ENCODE results near the gene FCRL1. TPM values are rescaled to one million over a fixed set of nuclear protein-coding genes. Genes with fewer than 3 reads are reported as not detected.

FCRL1 gene
- total RNA-seq, 1 donor from 2014 or later = not detected

DNA sequence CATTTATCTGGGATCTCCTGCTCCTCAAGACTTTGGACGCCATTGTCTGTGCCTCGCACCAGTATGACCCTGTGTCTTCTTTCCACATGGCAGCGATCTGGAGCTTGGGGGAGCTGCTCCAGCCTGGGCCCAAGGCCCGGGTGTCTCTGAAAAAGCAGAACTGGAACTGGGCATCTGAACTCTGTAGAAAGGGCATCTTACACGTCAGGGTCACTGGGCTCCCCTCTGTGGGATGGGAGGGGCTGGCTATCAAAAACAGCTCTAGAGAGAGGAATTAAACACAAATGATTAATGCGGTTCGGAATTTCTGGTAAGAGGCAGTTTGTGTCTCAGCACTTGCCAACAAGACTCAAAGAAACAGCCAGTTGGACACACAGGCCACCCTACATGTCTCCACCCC, 16.1 kb downstream of the FCRL1 start:
- Mint-ChIP-seq H3K9me3 (no peaks in the 10 kb centered on the region), H3K36me3 (no peaks in the 10 kb centered on the region), H3K27me3 (peaks cover 7% of the 10 kb centered on the region), H3K27ac (no peak overlapping the region), H3K4me3 (no peak overlapping the region), H3K4me1 (ENCODE audit: unreplicated experiment) (no peaks in the 10 kb centered on the region)
- TF ChIP-seq, protein P1, sequence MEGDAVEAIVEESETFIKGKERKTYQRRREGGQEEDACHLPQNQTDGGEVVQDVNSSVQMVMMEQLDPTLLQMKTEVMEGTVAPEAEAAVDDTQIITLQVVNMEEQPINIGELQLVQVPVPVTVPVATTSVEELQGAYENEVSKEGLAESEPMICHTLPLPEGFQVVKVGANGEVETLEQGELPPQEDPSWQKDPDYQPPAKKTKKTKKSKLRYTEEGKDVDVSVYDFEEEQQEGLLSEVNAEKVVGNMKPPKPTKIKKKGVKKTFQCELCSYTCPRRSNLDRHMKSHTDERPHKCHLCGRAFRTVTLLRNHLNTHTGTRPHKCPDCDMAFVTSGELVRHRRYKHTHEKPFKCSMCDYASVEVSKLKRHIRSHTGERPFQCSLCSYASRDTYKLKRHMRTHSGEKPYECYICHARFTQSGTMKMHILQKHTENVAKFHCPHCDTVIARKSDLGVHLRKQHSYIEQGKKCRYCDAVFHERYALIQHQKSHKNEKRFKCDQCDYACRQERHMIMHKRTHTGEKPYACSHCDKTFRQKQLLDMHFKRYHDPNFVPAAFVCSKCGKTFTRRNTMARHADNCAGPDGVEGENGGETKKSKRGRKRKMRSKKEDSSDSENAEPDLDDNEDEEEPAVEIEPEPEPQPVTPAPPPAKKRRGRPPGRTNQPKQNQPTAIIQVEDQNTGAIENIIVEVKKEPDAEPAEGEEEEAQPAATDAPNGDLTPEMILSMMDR (conservative IDR thresholded peaks at IDR 0.05) = no peak
- no peak for DNase-seq (ENCODE audit: extremely low spot score, unreplicated experiment)

DNA sequence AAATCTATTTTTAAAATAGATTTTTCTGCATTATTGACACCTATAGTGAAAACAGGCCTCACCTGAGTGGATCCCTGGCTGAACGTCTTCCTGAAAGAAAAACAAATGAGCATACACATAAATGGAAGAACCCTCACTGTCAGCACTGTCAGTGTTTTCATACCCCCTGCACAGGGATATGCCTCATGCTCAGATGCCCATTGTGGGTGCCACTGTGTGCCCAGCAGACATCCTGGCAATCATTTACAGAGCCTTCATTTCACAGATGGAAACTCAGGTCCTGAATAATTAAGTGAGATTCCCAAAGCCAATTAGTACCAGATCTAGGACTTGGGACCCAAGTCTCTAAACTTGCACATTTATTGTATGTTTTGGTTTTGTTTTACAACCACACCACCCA, 19.9 kb downstream of the FCRL1 start:
- Mint-ChIP-seq H3K9me3 (no peaks in the 10 kb centered on the region), H3K27me3 (peaks cover 4% of the 10 kb centered on the region), H3K4me1 (ENCODE audit: unreplicated experiment) (no peaks in the 10 kb centered on the region), H3K36me3 (no peaks in the 10 kb centered on the region), H3K27ac (no peak overlapping the region), H3K4me3 (no peak overlapping the region)
- DNase-seq (ENCODE audit: extremely low spot score, unreplicated experiment) = no peak
- TF ChIP-seq, protein P1 (conservative IDR thresholded peaks at IDR 0.05) = no peak

- no peak for DNase-seq (ENCODE audit: extremely low spot score, unreplicated experiment)
- no peak overlapping the region for H3K4me3 Mint-ChIP-seq
- no peaks in the 10 kb centered on the region for H3K36me3 Mint-ChIP-seq
- TF ChIP-seq, protein P1 (conservative IDR thresholded peaks at IDR 0.05) = no peak
- H3K27me3 Mint-ChIP-seq = peaks cover 4% of the 10 kb centered on the region
- no peak overlapping the region for H3K27ac Mint-ChIP-seq
- no peaks in the 10 kb centered on the region for H3K4me1 Mint-ChIP-seq (ENCODE audit: unreplicated experiment)
- H3K9me3 Mint-ChIP-seq = no peaks in the 10 kb centered on the region
Measured at GRCh38 chr1:157798211-157798610, 21.7 kb downstream of the FCRL1 start.

DNA sequence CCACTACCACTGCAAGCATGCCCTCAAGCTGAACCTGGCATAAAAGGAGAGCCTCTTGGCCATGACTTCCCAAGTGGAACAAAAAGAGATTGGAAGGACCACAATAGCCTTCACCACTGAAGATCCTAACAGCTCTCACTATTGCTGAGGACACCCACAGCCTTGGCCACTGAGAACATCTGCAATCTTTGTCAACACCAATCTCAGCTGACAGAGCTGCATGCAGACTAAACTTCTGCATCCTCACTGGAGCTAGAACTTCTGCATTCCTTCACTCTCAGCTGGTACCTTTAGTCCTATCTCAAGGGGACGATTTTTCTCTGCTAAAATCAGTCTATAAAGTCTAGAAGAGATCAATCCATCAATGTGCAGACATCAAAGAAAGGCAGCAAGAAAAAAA, 34.7 kb downstream of the FCRL1 start:
- Mint-ChIP-seq H3K27ac (no peak overlapping the region), H3K4me1 (ENCODE audit: unreplicated experiment) (no peaks in the 10 kb centered on the region), H3K27me3 (no peaks in the 10 kb centered on the region), H3K9me3 (no peaks in the 10 kb centered on the region), H3K36me3 (no peaks in the 10 kb centered on the region), H3K4me3 (no peak overlapping the region)
- TF ChIP-seq, protein P1 (conservative IDR thresholded peaks at IDR 0.05) = no peak
- no peak for DNase-seq (ENCODE audit: extremely low spot score, unreplicated experiment)

DNA sequence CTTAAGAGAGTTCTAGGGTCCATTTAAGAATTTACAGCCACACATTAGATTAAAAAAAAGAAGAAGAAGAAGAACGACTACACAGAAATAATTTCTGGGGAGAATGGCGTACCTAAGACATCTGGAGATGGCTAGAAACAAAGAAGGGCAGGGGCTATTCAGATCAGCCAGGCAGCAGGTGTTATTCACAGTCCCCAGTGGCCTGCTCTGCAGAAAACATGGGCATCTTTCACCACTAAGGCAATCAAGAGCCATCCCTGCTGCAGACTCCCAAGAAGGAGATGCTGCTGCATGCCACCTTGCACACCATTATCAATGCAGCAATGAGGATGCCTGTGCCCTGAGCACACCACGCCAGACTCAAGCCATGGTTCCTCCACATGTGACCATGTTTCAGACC, 35.1 kb downstream of the FCRL1 start:
- Mint-ChIP-seq H3K9me3 (no peaks in the 10 kb centered on the region), H3K27me3 (no peaks in the 10 kb centered on the region), H3K4me1 (ENCODE audit: unreplicated experiment) (no peaks in the 10 kb centered on the region), H3K27ac (no peak overlapping the region), H3K4me3 (no peak overlapping the region), H3K36me3 (no peaks in the 10 kb centered on the region)
- no peak for DNase-seq (ENCODE audit: extremely low spot score, unreplicated experiment)
- TF ChIP-seq, protein P1 (conservative IDR thresholded peaks at IDR 0.05) = no peak

GRCh38 chr1:157782931-157783330, 37.0 kb downstream of the FCRL1 start:
- Mint-ChIP-seq H3K27me3 (no peaks in the 10 kb centered on the region), H3K36me3 (no peaks in the 10 kb centered on the region), H3K4me3 (no peak overlapping the region), H3K27ac (no peak overlapping the region), H3K9me3 (no peaks in the 10 kb centered on the region), H3K4me1 (ENCODE audit: unreplicated experiment) (no peaks in the 10 kb centered on the region)
- TF ChIP-seq, protein P1 (conservative IDR thresholded peaks at IDR 0.05) = no peak
- DNase-seq (ENCODE audit: extremely low spot score, unreplicated experiment) = no peak
